Adrenal gland (tissue), 5 donors: Measurements from ENCODE around the gene PCYOX1L.

Experiments used
- CTCF ChIP-seq, 6 experiments: fragments of 450-650 bp in 4 of 6; fragments of 200-600 bp in 2 of 6; sonication (generic) in 1 of 6; IDR thresholded peaks; 1 replicate in 5 of 6; 2 replicates in 1 of 6; pipeline versions ENCODE4 v1.5.1 to v1.8.0; 2016 to 2021; ENCODE audit warnings: antibody characterized with exemption in 6 of 6, mild to moderate bottlenecking in 2 of 6, moderate library complexity in 1 of 6
- POLR2A ChIP-seq, 2 donors: fragments of 450-650 bp; IDR thresholded peaks; one replicate each; pipeline ENCODE4 v1.6.1; 2017; ENCODE audit warnings: antibody characterized with exemption in 2 of 2, mild to moderate bottlenecking in 2 of 2, moderate library complexity in 1 of 2
- donor health status: DM: no; HTN: no; CAD: no.

DNA sequence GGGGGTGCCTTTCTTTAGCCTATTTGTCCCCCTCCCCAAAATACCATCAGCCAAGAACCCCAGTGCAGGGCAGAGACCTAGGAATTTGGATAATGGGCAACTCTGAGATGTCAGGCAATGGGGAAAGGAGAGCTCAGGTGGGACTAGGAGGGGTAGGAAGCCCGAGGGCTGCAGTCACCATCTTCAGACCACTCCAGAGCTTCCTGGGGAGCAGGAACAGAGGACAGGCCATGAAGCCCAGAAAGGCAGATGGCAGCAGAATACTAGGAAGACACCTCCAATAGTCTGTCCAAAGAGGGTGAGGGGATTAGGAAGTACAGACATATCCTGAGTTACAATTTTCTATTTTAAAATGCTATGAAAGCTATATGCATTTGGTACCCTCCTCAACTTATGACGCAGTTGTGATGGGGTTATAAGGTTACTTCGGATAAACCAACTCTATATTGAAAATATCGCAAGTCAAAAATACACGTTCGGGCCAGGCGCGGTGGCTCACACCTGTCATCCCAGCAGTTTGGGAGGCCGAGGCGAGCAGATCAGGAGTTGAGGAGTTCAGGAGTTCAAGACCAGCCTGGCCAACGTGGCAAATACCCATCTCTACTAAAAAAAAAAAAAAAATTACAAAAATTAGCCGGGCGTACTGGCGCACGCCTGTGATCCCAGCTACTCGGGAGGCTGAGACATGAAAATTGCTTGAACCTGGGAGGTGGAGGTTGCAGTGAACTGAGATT lies 55.8 kb downstream of the PCYOX1L start:
- TF ChIP-seq CTCF (IDR thresholded peaks at IDR 0.05) (no peak), POLR2A (IDR thresholded peaks at IDR 0.05) (no peak)
